HepG2 (cell line): ENCODE data around the gene ZFP36L2. TPM values are rescaled to one million over a fixed set of nuclear protein-coding genes. Genes with fewer than 3 reads are reported as not detected.
A peak's percentile ranks its signal among the peaks of the same experiment; 100 is the strongest.

Experiments
- FOXC1 ChIP-seq: sonication (generic); formaldehyde crosslinking; IDR thresholded peaks from 2 replicates; pipeline ENCODE4 v1.8.0; 2022; ENCODE audit warnings: mild to moderate bottlenecking, missing genetic modification reagents, borderline replicate concordance
- FOXP1 ChIP-seq, 2 experiments: fragments of 450-650 bp in 1 of 2; IDR thresholded peaks; 2 replicates each; pipeline ENCODE4 v1.6.1; 2017 to 2018; ENCODE audit warnings: antibody characterized with exemption in 1 of 2
- HMG20A ChIP-seq: IDR thresholded peaks from 2 replicates; pipeline ENCODE4 v1.6.1; 2016; ENCODE audit warnings: borderline replicate concordance
- HMGXB3 ChIP-seq: sonication (generic); formaldehyde crosslinking; IDR thresholded peaks from 2 replicates; pipeline ENCODE4 v1.4.0; 2020; ENCODE audit warnings: missing genetic modification reagents, borderline replicate concordance
- HOXD1 ChIP-seq: sonication (generic); formaldehyde crosslinking; IDR thresholded peaks from 2 replicates; pipeline ENCODE4 v1.5.0; 2020; ENCODE audit warnings: missing genetic modification reagents
- IRF1 ChIP-seq: sonication (generic); formaldehyde crosslinking; IDR thresholded peaks from 2 replicates; pipeline ENCODE4 v1.4.0; 2020; ENCODE audit warnings: low read depth, mild to moderate bottlenecking, missing genetic modification reagents
- LCORL ChIP-seq, 2 experiments: fragments of 450-650 bp in 1 of 2; sonication (generic) in 1 of 2; formaldehyde crosslinking in 1 of 2; IDR thresholded peaks; 2 replicates each; pipeline versions ENCODE4 v1.5.0 to v1.6.1; 2017 to 2020; ENCODE audit warnings: antibody characterized with exemption in 1 of 2, missing genetic modification reagents in 1 of 2
- PAWR ChIP-seq: sonication (generic); formaldehyde crosslinking; IDR thresholded peaks from 2 replicates; pipeline ENCODE4 v1.4.0; 2020; ENCODE audit warnings: missing genetic modification reagents, mild to moderate bottlenecking, borderline replicate concordance
- RFXAP ChIP-seq: sonication (generic); formaldehyde crosslinking; IDR thresholded peaks from 2 replicates; pipeline ENCODE4 v1.4.0; 2020; ENCODE audit warnings: missing genetic modification reagents, borderline replicate concordance
- RNF2 ChIP-seq: fragments of 450-650 bp; conservative IDR thresholded peaks from 2 replicates; pipeline ENCODE4 v1.6.1; 2016; ENCODE audit warnings: low read depth
- SMAD3 ChIP-seq: sonication (generic); formaldehyde crosslinking; IDR thresholded peaks from 2 replicates; pipeline ENCODE4 v1.4.0; 2020; ENCODE audit warnings: missing genetic modification reagents
- TGIF2 ChIP-seq: IDR thresholded peaks from 2 replicates; pipeline ENCODE4 v1.6.1; 2016; ENCODE audit warnings: control low read depth, missing compliant biosample characterization
- ZC3H13 ChIP-seq: sonication (generic); formaldehyde crosslinking; IDR thresholded peaks from 2 replicates; pipeline ENCODE4 v1.8.1; 2023; ENCODE audit warnings: mild to moderate bottlenecking, missing genetic modification reagents, moderate library complexity
- ZNF121 ChIP-seq: sonication (generic); formaldehyde crosslinking; IDR thresholded peaks from 2 replicates; pipeline ENCODE4 v1.5.0; 2020; ENCODE audit warnings: mild to moderate bottlenecking, missing genetic modification reagents
- ZNF567 ChIP-seq: sonication (generic); formaldehyde crosslinking; IDR thresholded peaks from 2 replicates; pipeline ENCODE4 v1.8.1; 2023; ENCODE audit warnings: mild to moderate bottlenecking, missing genetic modification reagents, borderline replicate concordance
- ZNF724P ChIP-seq: sonication (generic); formaldehyde crosslinking; IDR thresholded peaks from 2 replicates; pipeline ENCODE4 v1.8.0; 2022; ENCODE audit warnings: missing genetic modification reagents, borderline replicate concordance
- polyA plus RNA-seq, 8 experiments: library from polyadenylated mRNA; depleted of rRNA in 3 of 8; stranded (reverse) in 7 of 8; unstranded in 1 of 8; fragments of >200 nt; fragmentation: Illumina TruSeq in 4 of 8; extraction: Trizol in 4 of 8; gene quantifications; 2 replicates each; pipeline versions ENCODE4 v1.2.1 to v1.2.3, GENCODE V29; 2011 to 2016; ENCODE audit warnings: low read depth in 4 of 8, missing spikeins in 1 of 8, mixed read lengths in 1 of 8; ENCODE audit not compliant: insufficient read depth in 1 of 8
- total RNA-seq, 5 experiments: library from RNA; depleted of rRNA; stranded (reverse); fragments of >200 nt; fragmentation: Illumina TruSeq; extraction: Trizol; gene quantifications; 2 replicates each; pipeline ENCODE4 v1.2.3, GENCODE V29; 2016; ENCODE audit warnings: low read depth in 1 of 5
- TF ChIP-seq, protein P1 (sequence below): sonication (generic); formaldehyde crosslinking; IDR thresholded peaks from 2 replicates; pipeline ENCODE4 v1.5.0; 2020; ENCODE audit warnings: missing genetic modification reagents, mild to moderate bottlenecking, borderline replicate concordance
- TF ChIP-seq, protein P2 (sequence below): sonication (generic); formaldehyde crosslinking; IDR thresholded peaks from 2 replicates; pipeline ENCODE4 v1.5.1; 2020; ENCODE audit warnings: mild to moderate bottlenecking, moderate library complexity, missing genetic modification reagents
- TF ChIP-seq, protein P3 (sequence below): sonication (generic); formaldehyde crosslinking; IDR thresholded peaks from 2 replicates; pipeline ENCODE4 v1.9.0; 2021; ENCODE audit warnings: missing genetic modification reagents, mild to moderate bottlenecking, borderline replicate concordance

Gene ZFP36L2
- total and polyA plus RNA-seq, 2 of the 13 experiments (the other 11 are each of a cell fraction or from before 2014, with no cell fraction given), result 11.2 to 21.8 TPM

DNA sequence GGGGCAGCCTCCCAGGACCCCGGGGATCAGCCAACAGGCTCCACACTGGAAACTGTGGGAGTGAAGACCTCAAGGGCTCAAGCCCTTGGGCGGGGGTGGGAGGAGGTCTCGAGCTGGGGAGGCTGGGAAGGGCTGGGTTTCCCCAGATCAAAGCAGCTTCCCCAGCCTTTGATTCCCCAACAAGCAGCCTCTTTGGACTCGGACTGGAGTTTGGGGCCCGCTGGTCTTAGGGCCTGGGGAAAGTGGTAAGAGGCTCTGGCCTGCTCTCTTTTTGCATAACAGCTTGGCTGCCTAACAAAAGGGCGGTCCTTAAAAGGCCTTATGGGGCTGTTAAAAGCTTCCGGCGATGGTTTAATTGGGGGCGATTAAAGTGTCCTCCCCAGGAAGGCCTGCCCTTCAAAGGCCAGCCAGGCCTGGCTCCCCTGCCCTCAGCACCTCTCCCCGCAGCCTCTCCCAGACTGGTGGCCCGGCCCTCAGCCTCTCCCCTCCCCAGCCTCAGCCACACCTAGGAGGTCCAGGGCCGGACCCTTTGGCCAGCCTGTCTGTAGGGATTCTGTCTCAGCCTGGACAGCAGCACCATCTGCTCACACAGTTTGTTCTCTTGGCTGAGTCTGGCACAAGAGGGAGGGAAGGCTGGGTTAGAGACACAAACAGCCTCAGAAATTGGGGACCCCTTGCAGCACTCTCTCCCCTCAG lies 39.6 kb downstream of the ZFP36L2 start (continued):
- TF ChIP-seq ZNF567 (CRISPR knock-in tag), result no peak
- no peak for TF ChIP-seq FOXC1 (CRISPR knock-in tag)
- no peak for TF ChIP-seq ZNF121 (CRISPR knock-in tag)
- TF ChIP-seq PAWR (CRISPR knock-in tag), result 0 out of 2 replicates have a peak, but pooled peaks have one; percentile 59
- TF ChIP-seq LCORL (IDR thresholded peaks at IDR 0.05), result no peak
- TF ChIP-seq LCORL (CRISPR knock-in tag; IDR thresholded peaks at IDR 0.05), result peak; percentile 84
- TF ChIP-seq FOXP1 (IDR thresholded peaks at IDR 0.05), result no peak
- TF ChIP-seq FOXP1 (CRISPR knock-in tag; IDR thresholded peaks at IDR 0.05), result no peak
- no peak for TF ChIP-seq RFXAP (CRISPR knock-in tag)
- no peak for TF ChIP-seq RNF2
- no peak for TF ChIP-seq SMAD3 (CRISPR knock-in tag)
- TF ChIP-seq, protein P1, sequence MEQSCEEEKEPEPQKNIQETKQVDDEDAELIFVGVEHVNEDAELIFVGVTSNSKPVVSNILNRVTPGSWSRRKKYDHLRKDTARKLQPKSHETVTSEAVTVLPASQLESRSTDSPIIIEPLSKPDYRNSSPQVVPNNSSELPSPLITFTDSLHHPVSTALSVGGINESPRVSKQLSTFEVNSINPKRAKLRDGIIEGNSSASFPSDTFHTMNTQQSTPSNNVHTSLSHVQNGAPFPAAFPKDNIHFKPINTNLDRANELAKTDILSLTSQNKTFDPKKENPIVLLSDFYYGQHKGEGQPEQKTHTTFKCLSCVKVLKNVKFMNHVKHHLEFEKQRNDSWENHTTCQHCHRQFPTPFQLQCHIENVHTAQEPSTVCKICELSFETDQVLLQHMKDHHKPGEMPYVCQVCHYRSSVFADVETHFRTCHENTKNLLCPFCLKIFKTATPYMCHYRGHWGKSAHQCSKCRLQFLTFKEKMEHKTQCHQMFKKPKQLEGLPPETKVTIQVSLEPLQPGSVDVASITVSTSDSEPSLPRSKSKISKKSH (CRISPR knock-in tag), result no peak
- no peak for TF ChIP-seq ZNF724P (CRISPR knock-in tag)
- TF ChIP-seq ZC3H13 (CRISPR knock-in tag), result no peak
- no peak for TF ChIP-seq IRF1 (CRISPR knock-in tag)
- no peak for TF ChIP-seq HOXD1 (CRISPR knock-in tag)
- peak; percentile 55; the same call in 1 of the 2 replicates for TF ChIP-seq HMG20A (CRISPR knock-in tag)
- TF ChIP-seq, protein P2, sequence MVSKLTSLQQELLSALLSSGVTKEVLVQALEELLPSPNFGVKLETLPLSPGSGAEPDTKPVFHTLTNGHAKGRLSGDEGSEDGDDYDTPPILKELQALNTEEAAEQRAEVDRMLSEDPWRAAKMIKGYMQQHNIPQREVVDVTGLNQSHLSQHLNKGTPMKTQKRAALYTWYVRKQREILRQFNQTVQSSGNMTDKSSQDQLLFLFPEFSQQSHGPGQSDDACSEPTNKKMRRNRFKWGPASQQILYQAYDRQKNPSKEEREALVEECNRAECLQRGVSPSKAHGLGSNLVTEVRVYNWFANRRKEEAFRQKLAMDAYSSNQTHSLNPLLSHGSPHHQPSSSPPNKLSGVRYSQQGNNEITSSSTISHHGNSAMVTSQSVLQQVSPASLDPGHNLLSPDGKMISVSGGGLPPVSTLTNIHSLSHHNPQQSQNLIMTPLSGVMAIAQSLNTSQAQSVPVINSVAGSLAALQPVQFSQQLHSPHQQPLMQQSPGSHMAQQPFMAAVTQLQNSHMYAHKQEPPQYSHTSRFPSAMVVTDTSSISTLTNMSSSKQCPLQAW, result no peak; the same call in 1 of the 2 replicates
- no peak for TF ChIP-seq TGIF2
- TF ChIP-seq, protein P3, sequence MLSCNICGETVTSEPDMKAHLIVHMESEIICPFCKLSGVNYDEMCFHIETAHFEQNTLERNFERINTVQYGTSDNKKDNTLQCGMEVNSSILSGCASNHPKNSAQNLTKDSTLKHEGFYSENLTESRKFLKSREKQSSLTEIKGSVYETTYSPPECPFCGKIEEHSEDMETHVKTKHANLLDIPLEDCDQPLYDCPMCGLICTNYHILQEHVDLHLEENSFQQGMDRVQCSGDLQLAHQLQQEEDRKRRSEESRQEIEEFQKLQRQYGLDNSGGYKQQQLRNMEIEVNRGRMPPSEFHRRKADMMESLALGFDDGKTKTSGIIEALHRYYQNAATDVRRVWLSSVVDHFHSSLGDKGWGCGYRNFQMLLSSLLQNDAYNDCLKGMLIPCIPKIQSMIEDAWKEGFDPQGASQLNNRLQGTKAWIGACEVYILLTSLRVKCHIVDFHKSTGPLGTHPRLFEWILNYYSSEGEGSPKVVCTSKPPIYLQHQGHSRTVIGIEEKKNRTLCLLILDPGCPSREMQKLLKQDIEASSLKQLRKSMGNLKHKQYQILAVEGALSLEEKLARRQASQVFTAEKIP (CRISPR knock-in tag), result no peak
- TF ChIP-seq HMGXB3 (CRISPR knock-in tag), result no peak
